Measurements from ENCODE around the gene ASAP3.

Gene ASAP3

GRCh38 chr1:23448846-23449245 lies 35.1 kb downstream of the ASAP3 start:
- DNase-seq, result no peak

DNA sequence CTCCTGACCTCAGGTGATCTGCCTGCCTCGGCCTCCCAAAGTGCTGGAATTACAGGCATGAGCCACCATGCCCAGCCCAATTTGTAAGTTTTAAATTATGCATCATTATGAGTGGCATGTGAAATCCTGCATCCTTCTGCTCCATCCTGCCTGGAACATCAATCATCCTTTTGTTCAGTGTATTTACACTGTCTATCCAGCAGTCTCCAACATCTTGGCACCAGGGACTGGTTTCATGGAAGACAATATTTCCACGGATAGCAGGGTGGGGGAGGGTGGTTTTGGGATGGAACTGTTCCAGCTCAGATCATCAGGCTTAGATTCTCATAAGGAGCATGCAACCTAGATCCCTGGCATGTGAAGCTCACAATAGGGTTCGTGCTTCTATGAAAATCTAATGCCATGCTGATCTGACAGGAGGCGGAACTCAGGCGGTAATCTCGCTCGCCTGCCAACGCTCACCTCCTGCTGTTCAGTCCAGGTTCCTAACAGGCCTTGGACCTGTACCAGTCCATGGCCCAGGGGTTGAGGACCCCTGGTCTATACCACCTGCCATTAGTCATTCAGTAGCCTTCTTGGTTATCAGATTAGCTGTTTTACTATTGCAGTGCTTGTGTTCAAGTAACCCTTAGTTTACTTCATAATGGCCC lies 37.2 kb downstream of the ASAP3 start:
- no peak for DNase-seq

GRCh38 chr1:23444596-23445390 lies 39.2 kb downstream of the ASAP3 start:
- no peak for DNase-seq

DNA sequence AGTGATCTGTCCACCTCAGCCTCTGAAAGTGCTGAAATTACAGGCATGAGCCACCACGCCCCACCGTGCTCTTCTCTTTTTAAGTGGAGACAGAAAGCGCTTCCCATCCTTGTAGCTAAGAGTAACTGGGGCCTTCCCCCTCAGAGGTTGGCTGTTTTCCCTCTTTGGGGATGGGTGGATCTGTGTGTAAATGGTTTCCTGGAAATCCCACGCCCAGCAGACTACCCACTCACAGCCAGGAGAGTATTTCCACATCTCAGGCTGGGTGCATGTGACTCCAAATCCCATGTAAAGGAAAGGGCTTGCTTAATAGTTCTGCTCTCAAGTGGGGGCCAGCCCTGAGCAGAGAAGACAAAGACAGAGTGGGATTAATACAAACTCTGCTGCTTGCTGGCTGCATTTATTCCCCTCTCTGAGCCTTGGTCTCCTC lies 39.9 kb downstream of the ASAP3 start:
- DNase-seq, result peak; percentile 17

DNA sequence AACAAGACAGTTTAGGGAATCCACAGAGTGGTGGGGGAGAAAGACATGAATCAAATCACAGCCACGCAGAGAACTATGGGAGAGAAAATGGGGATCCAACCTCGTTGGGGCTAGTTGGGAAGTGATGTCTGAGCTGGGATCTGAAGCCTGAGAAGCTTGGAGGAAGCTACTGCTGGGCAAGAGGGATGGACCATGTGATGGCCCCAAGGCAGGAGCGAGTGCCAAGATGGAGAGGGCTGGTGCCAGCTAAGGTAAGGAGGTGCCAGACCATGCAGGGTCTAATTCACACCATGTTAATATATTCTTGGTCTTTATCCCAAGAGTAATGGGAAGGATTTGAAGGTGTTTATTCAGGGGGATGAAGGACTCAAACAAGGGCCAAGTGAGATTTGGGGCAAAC lies 41.2 kb downstream of the ASAP3 start:
- DNase-seq, result no peak

GRCh38 chr1:23441446-23442148 lies 42.4 kb downstream of the ASAP3 start:
- no peak for DNase-seq

DNA sequence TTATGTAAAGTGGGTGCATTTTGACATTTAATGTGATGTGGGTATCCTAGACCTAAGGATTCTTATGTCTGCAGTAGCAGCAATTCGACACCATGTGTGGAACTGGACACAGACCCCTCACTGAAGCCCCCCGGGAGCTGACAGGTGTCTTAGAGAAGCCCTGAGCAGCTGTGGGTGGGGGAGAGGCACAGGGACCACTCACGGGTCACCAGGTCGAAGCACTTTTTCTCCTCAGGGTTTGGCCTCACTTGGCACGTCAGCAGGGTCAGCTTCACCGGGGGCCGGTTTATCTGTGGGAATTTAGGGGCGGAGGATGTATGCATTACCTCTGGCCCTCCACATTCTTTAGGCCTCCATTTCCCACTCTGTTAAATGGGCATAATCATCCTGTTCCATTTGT lies 45.4 kb downstream of the ASAP3 start:
- no peak for DNase-seq

GRCh38 chr1:23437355-23437664 lies 46.7 kb downstream of the ASAP3 start:
- DNase-seq, result no peak

GRCh38 chr1:23436520-23437354 lies 47.2 kb downstream of the ASAP3 start:
- peak; percentile 49 for DNase-seq

DNA sequence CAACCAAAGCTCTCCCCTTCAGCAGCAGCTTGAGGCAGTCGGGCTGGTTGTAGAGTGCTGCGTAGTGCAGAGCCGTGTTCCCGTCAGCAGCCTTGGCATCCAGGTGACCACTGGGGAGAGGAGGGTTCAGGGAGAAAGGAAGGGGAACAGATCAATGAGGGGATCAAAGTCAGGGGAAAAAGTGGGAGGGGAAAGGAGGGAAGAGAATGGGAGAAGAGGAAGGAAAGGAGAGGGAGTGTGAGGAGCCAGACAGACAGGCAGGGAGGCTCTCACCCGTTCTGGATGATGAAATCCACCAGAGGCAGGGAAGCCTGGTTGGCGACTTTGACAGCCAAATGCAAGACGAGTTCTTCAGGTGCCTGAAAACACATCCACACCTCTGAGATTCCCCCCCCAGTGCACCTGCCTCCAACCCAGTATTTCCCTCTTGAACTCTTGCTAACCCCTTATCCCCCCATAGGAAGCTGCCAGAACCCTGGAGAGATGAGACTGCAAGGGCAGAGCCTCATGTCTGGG lies 49.7 kb downstream of the ASAP3 start:
- DNase-seq, result no peak

- DNase-seq, result no peak
Measured at GRCh38 chr1:23433122-23433521, 50.9 kb downstream of the ASAP3 start.

GRCh38 chr1:23431431-23431830 lies 52.5 kb downstream of the ASAP3 start:
- no peak for DNase-seq

DNA sequence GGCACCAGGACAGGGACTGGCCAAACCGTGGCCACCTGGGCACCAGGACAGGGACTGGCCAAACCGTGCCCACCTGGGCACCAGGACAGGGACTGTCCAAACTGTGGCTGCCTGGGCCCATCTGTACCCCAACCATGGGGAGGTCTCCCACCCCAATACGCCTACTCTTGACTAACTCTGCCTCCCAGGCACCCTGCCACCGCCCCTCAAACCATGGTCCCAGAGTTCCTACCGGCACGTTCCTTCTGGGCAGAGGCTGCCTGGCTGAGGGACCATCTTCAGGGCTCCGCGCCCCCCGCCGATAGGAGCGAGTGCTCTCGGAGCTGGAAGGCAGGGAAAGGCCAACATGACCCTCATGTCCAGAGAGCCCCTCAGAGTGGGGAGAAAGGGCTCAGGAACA lies 53.2 kb downstream of the ASAP3 start:
- no peak for DNase-seq

DNA sequence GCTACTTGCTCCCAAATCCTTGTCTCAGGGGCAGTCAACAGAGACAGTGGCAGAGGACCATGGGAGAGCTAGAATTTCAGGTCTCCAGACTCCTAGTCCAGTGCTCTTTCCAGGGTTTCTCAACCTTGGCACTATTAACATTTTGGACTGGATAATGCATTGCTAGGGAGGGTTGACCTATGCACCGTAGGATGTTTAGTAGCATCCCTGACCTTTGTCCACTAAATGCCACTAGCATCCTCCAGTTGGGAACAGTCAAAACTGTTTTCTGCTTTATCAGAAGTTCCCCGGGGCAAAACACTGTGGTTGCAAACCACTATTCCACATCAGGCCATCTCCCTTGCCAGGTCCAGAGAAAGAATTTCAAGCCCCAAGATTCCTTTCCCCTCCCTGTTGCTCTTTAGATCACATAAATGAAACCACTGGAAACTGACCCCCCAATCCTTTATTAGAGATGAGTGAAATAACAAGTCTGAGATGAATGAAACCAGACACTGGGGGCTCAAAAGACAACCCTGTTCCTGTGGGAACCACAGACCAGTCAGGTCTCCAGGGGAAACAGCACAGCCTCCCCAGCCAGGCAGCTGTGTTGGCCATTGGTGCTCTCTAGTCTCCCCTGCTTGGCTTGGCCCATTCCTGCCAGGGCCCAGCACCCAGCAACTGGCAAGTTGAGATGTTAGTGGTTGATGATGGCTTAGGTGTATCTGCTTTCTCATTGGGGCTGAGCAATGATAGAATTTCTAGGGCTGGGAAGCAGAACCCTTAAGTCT lies 55.7 kb downstream of the ASAP3 start:
- no peak for DNase-seq

- DNase-seq, result no peak
Measured at GRCh38 chr1:23427550-23427949, 56.4 kb downstream of the ASAP3 start.

- no peak for DNase-seq
Measured at GRCh38 chr1:23426828-23427227, 57.2 kb downstream of the ASAP3 start.

DNA sequence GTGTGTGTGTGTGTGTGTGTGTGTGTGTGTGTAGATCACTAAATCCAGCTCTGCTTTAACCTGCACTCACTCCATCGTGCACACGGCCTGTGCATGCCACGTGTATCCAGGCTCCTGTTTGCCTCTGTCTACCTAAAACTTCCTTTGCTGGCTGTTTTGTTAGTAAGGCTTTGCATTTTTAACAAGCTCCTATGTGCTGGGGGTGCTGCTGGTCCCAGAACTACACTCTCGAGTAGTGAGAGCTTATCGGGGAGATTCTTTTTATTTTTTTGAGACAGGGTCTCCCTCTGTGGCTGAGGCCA lies 58.8 kb downstream of the ASAP3 start:
- DNase-seq, result no peak

DNA sequence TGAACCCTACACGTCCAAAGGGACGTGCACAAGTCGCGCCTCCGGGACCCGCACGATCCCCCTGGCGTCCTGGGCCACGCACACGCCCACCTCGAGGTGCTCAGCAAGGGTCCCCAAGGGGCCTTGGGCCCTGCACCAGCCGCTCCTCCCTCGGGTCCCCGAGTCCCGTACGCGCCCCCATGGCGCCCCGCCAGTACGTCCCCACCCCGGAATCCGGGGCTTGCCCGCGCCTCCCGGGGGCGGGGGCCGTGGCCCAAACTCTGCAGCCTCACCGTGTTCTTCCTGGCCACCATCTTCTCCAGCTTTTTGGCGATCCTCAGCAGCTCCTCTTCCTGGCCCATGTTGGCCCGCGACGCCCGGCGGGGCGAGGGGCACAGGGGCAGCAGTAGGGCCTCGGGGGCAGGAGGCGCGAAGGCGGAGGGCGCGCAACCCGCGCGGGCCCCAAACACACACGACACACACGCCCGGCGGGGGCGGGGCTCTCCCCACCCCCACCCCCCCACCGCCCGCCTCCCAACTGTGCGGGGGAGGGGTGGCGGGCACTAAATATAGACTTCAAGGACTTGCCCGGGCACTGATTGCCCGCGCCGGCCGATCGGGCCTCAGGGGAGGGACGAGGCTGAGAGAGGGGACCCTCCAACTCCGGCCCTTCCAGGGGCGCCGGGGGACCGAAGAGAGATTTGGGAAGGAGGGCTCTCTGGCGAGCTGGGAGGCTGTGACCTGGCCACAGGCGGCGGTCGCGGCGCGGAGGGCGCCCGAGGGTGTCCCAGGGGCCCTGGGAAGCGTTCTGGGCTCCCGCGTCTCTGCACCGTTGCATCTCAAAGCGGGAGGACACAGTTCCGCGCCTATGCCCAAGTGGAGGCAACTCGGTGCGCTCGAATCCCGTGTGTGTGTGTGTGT lies 59.4 kb downstream of the ASAP3 start, which contains the start of gene TCEA3:
TSS of gene TCEA3 (minus strand) at position 456 of the 900 bp plus-strand sequence. CDS start at position 341, 115 bp downstream.
- DNase-seq, result peak; percentile 27

DNA sequence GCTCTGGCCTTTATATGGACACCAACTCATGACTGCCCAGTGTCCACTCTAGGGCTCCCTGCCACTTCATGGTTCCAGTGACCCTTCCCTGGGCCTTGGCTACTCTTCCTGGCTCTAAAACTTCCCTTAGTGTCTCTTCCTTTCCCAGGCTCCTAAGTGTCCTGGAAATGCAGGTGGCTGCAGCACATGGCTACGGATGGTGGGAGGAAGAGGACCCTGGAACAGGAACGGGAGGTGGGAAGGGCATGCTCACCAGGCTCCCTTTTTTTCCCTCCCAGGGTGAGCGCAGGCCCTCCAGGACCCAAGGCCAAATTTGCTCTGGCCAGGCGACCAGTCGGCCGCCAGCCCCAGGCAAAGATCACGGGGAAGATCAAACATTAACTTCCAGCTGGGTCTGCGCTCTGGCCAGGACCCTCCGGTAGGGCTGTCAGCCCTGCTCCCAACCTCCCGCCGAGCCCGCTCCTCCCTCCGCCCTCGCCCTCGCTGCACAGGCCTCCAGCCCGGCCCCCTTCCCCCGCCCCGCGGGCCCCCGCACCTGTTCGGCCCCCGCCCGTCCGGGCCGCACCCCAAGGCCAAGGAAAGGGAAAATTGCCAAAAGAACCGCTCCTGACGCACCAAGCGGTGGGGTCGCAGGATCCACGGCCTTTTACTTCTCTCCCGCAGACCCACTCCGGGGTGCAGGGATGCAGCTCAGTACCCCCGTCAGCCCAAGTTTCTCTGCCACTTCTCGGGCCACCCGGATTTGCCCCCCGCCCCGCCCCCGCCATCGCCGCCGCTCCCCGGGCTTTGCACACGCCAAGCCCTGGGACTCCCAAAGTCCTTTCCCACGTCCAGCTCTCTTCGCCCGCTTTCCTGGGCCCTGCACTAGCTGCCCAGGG lies 60.3 kb downstream of the ASAP3 start:
- DNase-seq, result no peak

DNA sequence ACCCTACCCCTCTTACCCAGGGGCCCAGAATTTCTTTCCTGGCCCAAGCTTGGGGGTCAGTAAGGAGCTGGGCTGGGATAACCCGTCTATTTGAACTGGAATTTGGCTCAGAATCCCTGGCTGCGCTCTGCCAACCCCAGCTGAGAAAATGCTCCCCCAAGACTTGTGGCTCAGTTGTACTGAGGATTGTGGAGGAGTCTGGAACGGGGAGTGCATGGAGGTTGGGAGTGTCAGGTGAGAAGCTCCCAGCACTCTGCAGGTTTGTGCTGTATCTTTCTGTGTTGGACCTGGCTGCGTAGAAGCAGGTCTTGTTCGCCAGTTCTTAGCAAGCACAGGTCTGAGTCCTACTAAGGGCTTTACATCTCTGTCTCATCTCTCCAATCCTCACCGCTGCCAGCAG lies 61.0 kb downstream of the ASAP3 start:
- no peak for DNase-seq
